GDM1 (cell line): ENCODE measurements around the gene PLA2G4A.

Source experiments
- DNase-seq: peaks from one replicate; lab custom pipeline; 2025; lab: John Stamatoyannopoulos, UW

Gene PLA2G4A

GRCh38 chr1:186834399-186834958 lies 5.7 kb downstream of the PLA2G4A start:
- no peak for DNase-seq

DNA sequence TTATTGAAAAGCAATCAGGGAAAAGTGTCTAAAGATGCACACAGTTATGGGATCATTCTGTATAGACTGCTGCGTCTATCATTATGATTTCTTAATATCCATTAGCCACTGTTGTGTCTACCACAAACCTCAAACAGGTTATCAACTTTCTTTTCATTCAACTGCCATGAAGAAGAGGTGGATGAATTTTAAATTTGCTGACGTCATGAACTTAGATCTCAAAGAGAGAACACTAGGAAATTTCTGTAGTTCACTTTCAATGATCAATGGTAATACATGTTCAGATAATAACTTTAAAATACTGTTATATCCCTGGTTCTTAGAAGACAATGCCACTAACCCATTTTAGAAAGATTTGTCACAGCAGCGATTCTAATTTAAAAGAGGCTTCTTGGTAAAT lies 6.7 kb downstream of the PLA2G4A start:
- DNase-seq, result no peak

DNA sequence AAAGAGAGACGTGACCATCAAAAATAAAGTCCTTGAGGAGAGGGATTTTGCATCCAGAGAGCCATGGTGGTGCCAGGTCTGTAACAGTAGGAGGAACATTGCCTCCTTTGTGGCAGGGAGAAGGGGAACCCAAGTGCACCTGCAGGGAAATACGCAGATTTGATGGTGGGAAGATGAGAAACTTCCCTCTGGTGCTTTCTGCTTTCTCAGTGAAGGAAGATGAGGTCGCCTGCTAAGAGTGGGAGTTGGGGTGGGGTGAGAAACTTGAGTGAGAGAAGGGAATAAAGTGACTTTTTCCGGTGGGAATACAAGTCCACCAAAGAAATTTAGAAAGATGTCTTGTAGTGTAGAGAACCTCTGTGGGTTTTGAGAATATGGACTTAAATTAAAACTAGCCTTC lies 9.1 kb downstream of the PLA2G4A start:
- no peak for DNase-seq

DNA sequence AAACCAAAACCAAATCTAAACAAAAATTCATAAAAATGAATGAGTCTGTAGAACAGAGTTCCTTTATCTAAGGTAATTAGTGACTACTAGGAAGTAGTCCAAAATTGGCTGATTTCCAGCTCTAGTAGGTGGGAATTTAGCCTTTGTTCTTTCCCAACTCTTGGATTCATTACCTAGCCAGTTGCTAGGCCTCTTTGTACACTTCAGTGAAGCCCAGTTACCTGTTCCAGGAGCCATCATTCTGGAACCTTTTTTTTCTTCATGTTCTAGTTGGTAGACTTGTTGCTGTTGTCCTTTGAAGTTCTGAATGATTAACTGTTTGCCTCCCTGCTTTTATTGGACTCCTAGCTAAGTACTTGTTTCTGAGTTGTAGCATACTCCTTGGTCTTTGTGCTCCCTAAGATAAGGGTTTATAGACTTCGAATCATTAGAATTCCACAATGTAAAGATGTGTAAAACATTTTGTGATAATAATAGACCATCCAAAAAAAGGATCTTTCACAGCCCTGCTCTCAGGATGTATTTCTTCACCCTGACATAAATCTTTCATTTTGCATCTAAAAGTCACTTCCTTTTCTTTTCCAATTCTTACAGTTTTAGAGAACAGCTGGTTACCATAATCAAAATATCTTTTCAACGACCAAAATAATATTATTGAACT lies 9.8 kb downstream of the PLA2G4A start:
- DNase-seq, result no peak

DNA sequence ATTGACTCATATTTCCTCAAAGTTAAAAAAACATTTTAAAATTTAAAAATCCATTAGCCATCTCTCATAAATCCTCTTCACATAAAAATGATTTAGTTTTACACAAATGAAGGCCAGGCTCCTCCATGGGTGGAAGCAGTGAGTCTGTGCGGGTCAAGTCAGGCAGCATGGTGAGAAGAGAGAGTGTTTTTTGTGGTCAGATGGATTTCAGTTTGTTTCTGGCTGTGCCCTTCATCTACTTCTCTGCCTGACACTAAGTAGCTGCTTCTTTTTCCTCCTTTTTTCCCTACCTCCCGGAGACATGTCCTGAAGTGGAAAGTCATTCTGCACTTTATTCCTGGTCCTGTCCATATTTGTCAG lies 10.3 kb downstream of the PLA2G4A start:
- peak; percentile 9 for DNase-seq

DNA sequence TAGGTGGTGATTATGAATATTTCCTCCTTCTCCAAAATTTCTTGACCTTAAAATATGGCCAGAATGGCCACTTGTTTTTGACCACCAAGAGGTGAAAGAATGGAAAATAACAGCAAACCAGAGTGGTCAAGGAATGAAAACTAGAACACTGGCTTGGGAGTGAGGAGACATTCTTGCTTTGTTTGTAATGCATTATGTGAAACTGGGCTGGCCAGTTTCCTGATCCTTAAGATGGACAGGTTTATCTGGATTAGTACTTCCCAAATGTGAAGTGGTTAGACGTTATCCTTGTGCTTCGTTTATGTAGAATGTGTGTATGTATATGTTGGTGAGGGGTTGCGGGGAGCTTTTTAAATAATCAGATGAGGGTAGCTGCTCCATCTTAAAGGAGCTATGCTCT lies 12.8 kb downstream of the PLA2G4A start:
- DNase-seq, result no peak

DNA sequence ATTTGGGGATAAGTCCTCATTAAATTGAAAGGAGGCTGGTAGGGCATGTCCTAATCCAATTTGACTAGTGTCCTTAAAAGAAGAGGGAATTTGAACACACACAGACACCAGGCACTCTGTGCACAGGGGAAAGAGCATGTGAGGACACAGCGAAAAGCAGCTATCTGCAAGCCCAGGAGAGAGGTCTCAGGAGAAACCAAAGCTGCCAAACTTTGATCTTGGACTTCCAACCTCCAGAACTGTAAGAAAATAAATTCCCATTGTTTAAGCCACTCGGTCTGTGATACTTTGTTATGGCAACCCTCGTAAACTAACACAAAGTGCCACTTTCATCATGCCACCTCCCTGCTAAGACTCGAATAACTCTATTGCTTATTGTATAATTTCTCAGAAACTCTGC lies 13.8 kb downstream of the PLA2G4A start:
- DNase-seq, result no peak

- no peak for DNase-seq
Measured at GRCh38 chr1:186843226-186843625, 14.5 kb downstream of the PLA2G4A start.

DNA sequence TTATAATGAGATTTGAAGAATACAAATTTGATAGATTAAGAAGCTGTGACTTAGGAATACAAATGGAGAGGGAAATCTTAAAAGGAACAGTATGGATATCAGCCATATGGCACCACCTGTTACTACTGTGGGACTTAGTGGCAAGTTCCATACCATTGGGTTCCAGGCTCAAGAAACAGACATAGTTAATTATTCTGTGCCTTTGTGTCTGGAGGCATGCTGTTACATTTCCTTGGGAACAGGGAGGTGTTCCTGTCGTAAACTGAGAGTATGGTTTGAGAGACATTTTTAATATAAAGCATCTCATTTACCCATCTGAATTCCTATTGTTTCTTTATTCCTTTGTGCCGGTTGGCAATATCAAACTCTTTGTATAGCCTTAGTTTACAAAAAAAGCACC lies 15.2 kb downstream of the PLA2G4A start:
- DNase-seq, result no peak

DNA sequence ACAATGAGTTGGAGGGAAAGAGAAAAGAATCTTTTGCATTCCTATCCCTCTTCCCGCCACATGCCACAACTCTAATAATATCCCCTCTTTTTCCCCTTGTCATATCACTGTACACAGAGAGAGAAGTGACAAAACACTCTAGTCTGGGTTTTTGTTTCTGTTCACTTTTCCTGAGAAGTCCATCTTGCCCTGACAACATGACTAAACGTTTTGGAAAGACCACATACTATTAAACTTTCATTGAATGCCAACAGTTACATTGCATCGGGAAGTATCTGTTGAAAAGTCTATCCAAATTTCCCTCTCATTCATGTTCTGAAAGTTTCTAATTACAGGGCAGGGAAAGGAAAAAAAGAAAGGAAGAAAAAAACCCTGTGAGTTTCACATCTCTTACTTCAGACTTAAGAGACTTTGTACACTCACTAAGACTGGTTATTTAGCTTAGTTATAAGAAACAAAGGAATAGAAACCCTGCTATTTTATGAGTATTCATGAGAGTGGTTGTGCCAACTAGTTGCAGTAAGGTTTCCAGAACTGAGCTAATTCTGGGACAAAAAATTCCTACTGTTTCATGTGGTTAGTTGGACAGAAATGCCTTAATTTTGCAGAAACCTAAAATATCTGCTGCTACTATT lies 16.9 kb downstream of the PLA2G4A start:
- no peak for DNase-seq

GRCh38 chr1:186848509-186849130 lies 19.9 kb downstream of the PLA2G4A start:
- no peak for DNase-seq

DNA sequence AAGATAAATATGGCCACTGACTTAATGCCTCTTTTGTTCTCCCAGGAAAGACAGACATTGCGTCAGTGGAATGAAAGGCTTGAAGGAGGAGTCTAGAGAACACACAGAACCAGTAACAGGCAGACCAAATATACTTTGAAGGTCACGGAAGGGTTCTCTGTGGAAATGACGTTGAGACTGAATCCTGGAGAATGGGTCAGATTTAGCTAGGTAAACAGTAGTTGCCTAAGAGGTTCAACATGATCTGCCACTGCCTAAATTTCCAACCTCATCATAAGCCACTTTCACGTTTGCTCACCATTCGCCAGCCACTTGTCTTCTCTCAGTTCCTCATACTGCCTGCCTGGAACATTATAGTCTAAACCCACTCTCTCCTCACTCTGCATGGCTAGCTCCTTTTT lies 20.5 kb downstream of the PLA2G4A start:
- no peak for DNase-seq

DNA sequence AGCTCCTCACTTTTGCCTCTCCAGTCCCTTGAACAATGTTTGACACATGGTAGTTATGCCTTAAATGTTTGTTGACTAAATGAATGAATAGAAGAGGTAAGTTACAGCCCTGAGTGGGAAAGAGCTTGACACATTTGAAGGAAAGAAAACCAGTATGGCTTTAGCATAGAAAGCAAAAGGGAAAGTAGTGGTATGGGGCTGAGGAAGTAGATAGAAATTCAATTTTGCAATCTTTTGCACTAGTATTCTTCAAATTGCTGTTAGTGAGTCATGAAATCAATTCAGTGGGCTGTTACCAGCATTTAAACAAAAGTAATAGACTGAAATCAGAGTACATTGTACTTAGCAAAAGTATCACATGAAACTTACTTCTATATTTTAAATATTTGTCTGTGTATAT lies 21.1 kb downstream of the PLA2G4A start:
- DNase-seq, result no peak

DNA sequence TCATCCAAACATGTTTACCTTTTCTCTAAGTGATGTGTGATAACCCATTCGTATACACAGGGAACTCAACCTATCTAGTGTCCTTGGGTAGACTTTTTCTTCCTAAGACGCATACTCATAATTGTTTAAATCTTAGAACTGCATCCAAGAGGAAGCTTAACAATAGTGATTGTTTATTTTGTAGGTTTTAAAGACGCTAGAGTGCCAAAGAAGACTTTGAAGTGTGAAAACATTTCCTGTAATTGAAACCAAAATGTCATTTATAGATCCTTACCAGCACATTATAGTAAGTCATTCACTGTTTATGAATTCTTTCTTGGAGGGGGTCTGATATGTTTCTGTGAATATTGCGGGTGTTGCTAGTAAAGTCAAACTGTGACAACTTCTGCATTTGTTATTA lies 25.4 kb downstream of the PLA2G4A start:
- DNase-seq, result no peak

DNA sequence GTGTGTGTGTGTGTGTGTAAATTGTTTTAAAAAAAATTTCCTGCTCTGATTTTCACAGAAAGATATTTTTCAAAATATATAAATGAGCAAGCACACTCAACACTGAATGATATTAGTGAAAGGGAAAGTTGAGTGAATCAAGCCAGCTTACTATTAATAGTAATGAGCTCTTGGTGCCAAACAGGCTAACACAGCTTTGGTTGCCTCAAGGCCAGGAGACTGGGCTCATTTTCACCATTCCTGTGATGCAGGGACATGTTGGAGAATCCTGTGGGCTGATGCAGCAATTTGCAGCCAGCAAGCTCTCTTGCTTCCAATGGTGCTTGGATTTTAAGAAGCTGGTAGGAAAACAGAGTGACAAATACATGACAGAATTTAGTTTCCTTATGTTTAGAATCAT lies 30.2 kb downstream of the PLA2G4A start:
- no peak for DNase-seq

DNA sequence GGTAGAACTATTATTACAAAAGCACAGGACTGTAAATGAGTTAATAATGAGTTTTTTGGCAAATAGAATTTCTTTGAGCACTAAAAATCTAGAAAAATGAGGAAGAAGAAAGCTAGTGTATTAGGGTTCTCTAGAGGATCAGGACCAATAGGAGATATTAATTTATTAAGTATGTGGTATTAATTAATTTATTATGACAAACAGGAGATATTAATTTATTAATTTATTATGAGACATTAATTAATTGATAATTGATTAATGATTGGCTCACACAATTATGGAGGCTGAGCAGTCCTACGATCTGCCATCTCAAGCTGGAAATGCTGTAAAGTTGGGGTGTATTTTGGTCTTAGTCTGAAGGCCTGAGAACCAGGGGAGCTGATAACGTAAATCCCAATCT lies 31.2 kb downstream of the PLA2G4A start:
- DNase-seq, result no peak

- DNase-seq, result no peak
Measured at GRCh38 chr1:186864296-186864695, 35.5 kb downstream of the PLA2G4A start.

GRCh38 chr1:186865253-186865652 lies 36.5 kb downstream of the PLA2G4A start:
- DNase-seq, result no peak

- no peak for DNase-seq
Measured at GRCh38 chr1:186865857-186866256, 37.1 kb downstream of the PLA2G4A start.

- DNase-seq, result no peak
Measured at GRCh38 chr1:186869526-186870228, 40.9 kb downstream of the PLA2G4A start.

GRCh38 chr1:186871784-186872183 lies 43.0 kb downstream of the PLA2G4A start:
- DNase-seq, result no peak

GRCh38 chr1:186872291-186872690 lies 43.5 kb downstream of the PLA2G4A start:
- no peak for DNase-seq

DNA sequence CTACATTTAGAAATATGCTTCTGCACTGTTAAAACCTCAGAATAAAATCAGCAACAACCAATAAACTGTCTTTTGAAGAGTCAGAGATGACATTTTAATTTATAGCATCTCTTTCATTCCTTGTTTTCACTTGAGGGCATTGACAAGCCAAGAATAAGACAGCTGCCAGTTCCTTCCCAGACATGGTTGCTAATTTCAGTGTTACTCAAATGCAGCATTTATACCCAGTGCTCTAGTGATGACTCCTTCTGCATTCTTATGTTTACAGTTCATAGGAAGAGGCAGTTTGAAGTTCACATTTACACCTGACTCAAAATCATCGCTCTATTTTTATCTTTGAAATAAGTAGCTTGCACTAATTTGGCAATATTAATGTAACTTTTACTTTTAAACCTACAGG lies 44.9 kb downstream of the PLA2G4A start:
- no peak for DNase-seq
